Smooth muscle cell (in vitro differentiated cells): ENCODE results near the gene GPC1. TPM values are rescaled to one million over a fixed set of nuclear protein-coding genes. Genes with fewer than 3 reads are reported as not detected.

ENCODE experiments used
- DNase-seq: peaks from one replicate; lab custom pipeline; 2025; ENCODE audit not compliant: unreplicated experiment; lab: John Stamatoyannopoulos, UW
- H2AFZ ChIP-seq: fragments of 200-600 bp; sonication (generic); 2 replicates; pipeline ENCODE4 v1.6.0; 2016; ENCODE audit warnings: antibody characterized with exemption, low read depth, mild to moderate bottlenecking
- H3F3A ChIP-seq: fragments of 200-600 bp; sonication (generic); 2 replicates; pipeline ENCODE4 v1.6.0; 2017; ENCODE audit warnings: antibody characterized with exemption, low read depth
- H3K27ac ChIP-seq: fragments of 200-600 bp; sonication (generic); 2 replicates; pipeline ENCODE4 v1.5.1; 2016; ENCODE audit warnings: low read depth, mild to moderate bottlenecking
- H3K27me3 ChIP-seq: fragments of 200-600 bp; sonication (generic); 2 replicates; pipeline ENCODE4 v1.6.1; 2016; ENCODE audit warnings: low read depth, mild to moderate bottlenecking
- H3K36me3 ChIP-seq: fragments of 200-600 bp; sonication (generic); 2 replicates; pipeline ENCODE4 v1.5.1; 2016; ENCODE audit warnings: low read depth
- H3K4me1 ChIP-seq: fragments of 200-600 bp; sonication (generic); 2 replicates; pipeline ENCODE4 v1.5.1; 2016; ENCODE audit warnings: low read depth
- H3K4me2 ChIP-seq: fragments of 200-600 bp; sonication (generic); 2 replicates; pipeline ENCODE4 v1.6.0; 2016; ENCODE audit warnings: mild to moderate bottlenecking
- H3K4me3 ChIP-seq: fragments of 200-600 bp; sonication (generic); 2 replicates; pipeline ENCODE4 v1.5.1; 2016; ENCODE audit warnings: mild to moderate bottlenecking
- H3K79me2 ChIP-seq: fragments of 200-600 bp; sonication (generic); 2 replicates; pipeline ENCODE4 v1.6.0; 2016; ENCODE audit warnings: low read depth, mild to moderate bottlenecking
- H3K9ac ChIP-seq: fragments of 200-600 bp; sonication (generic); 2 replicates; pipeline ENCODE4 v1.6.0; 2016; ENCODE audit warnings: low read depth
- H3K9me3 ChIP-seq: fragments of 200-600 bp; sonication (generic); replicated peaks from 2 replicates; pipeline ENCODE4 v1.5.1; 2016; ENCODE audit warnings: low read depth
- H4K20me1 ChIP-seq: fragments of 200-600 bp; sonication (generic); 2 replicates; pipeline ENCODE4 v1.6.0; 2016; ENCODE audit warnings: low read depth
- WGBS: methylation state at CpG from one replicate; pipeline ENCODE4 v1.1.7; 2016; ENCODE audit warnings: low lambda C conversion rate; 5-methylcytosine and 5-hydroxymethylcytosine counted together
- polyA plus RNA-seq: library from polyadenylated mRNA; unstranded; fragments of >200 nt; fragmentation: Nextera tagmentation; extraction: Ambion mirVana; gene quantifications from 2 replicates; pipeline ENCODE4 v1.2.1, GENCODE V29; 2016
- total RNA-seq: library from RNA; depleted of rRNA; stranded (reverse); fragments of >200 nt; gene quantifications from 2 replicates; pipeline ENCODE4 v1.2.3, GENCODE V29; 2014
- TF ChIP-seq, protein P1 (sequence below): fragments of 200-600 bp; sonication (generic); IDR thresholded peaks from 2 replicates; pipeline ENCODE4 v1.5.1; 2017; ENCODE audit warnings: borderline replicate concordance, mild to moderate bottlenecking, antibody characterized with exemption; ENCODE audit not compliant: insufficient read depth, poor library complexity, severe bottlenecking

GPC1 gene
- total and polyA plus RNA-seq, 2 experiments from 2014 or later: 88.9 to 221 TPM

DNA sequence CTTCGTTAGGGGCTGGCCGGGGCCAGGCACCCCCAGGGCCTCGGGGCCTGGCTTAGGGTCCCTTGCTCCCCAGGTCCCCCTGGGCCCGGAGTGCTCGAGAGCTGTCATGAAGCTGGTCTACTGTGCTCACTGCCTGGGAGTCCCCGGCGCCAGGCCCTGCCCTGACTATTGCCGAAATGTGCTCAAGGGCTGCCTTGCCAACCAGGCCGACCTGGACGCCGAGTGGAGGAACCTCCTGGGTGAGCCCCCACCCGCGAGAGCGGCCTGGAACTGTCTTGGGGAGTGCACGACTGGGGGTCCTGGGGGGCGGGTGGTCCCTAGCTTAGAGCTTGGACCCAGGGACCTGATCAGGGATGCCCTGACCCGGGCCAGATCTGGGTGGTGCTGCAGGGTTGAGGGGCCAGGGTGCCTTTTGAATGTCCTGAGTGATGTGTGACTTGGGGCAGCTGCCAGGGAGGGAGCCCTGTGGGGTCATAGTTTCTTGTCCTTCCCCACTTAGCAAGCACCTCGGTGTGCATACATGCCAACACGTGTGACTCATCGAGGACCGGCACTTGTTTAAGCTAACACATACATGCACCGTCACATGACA is 27.9 kb downstream of the GPC1 start:
- no peak for DNase-seq
- Histone ChIP-seq H4K20me1 (peaks cover 48% of the 10 kb centered on the region), H3F3A (no peaks in the 10 kb centered on the region), H3K27ac (no peak overlapping the region), H3K4me1 (peaks cover 3% of the 10 kb centered on the region), H3K9ac (no peak overlapping the region), H2AFZ (no peak overlapping the region), H3K27me3 (no peaks in the 10 kb centered on the region), H3K79me2 (no peaks in the 10 kb centered on the region), H3K9me3 (no peaks in the 10 kb centered on the region), H3K4me3 (no peak overlapping the region), H3K4me2 (no peak overlapping the region), H3K36me3 (no peaks in the 10 kb centered on the region)
- TF ChIP-seq, protein P1, sequence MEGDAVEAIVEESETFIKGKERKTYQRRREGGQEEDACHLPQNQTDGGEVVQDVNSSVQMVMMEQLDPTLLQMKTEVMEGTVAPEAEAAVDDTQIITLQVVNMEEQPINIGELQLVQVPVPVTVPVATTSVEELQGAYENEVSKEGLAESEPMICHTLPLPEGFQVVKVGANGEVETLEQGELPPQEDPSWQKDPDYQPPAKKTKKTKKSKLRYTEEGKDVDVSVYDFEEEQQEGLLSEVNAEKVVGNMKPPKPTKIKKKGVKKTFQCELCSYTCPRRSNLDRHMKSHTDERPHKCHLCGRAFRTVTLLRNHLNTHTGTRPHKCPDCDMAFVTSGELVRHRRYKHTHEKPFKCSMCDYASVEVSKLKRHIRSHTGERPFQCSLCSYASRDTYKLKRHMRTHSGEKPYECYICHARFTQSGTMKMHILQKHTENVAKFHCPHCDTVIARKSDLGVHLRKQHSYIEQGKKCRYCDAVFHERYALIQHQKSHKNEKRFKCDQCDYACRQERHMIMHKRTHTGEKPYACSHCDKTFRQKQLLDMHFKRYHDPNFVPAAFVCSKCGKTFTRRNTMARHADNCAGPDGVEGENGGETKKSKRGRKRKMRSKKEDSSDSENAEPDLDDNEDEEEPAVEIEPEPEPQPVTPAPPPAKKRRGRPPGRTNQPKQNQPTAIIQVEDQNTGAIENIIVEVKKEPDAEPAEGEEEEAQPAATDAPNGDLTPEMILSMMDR: no peak
- WGBS: 98% methylated on average over 22 of the region's 22 CpGs

DNA sequence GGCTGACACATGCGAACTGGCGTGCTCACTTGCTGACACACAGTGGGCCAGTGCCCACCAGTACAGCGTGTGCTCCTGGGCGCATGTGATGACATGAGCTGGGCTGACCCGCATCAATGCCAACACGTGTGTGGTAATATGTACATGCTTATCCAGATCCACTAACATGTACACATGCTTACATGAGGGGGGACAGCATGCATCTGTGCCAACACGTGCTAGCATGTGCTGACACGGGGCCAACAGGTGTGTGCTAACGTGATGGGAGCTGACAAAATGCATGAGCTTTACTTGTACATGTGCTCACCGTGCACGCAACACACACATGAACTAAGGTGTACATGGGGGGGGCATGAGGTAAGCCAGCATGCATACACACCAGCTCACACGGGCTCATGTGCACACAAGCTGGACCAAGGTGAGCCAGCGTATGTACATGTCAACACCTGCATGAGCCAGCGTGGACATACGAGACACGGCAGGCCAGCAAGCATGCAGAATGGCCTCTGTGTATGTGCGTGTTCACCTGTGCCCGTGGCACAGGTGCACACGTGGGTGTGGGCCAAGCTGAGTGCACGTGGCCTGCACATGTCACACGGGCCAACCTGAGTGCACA is 28.5 kb downstream of the GPC1 start:
- TF ChIP-seq, protein P1: no peak
- no peaks in the 10 kb centered on the region for H3F3A ChIP-seq
- H3K36me3 ChIP-seq: no peaks in the 10 kb centered on the region

DNA sequence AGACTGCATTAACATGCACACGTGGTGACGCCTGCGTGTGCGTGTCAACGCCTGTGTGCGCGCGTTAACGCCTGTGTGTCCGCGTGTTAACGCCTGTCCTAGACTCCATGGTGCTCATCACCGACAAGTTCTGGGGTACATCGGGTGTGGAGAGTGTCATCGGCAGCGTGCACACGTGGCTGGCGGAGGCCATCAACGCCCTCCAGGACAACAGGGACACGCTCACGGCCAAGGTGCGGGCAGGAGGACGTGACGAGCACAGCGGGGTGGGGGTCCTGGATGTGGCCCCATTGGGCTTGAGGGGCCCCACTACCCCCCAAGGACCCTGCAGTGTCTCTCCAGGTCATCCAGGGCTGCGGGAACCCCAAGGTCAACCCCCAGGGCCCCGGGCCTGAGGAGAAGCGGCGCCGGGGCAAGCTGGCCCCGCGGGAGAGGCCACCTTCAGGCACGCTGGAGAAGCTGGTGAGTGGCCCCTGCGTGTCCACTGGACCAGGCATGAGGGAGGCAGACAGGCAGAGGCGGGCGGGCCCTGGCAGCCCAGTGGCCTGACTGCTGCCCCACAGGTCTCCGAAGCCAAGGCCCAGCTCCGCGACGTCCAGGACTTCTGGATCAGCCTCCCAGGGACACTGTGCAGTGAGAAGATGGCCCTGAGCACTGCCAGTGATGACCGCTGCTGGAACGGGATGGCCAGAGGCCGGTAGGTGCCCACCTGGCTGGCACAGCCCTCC is 29.2 kb downstream of the GPC1 start:
- TF ChIP-seq, protein P1: no peak
- H3K27me3 ChIP-seq: no peaks in the 10 kb centered on the region
- no peak overlapping the region for H3K27ac ChIP-seq
- H3K4me2 ChIP-seq: no peak overlapping the region
- no peak overlapping the region for H3K4me3 ChIP-seq
- H2AFZ ChIP-seq: no peak overlapping the region
- H3K79me2 ChIP-seq: no peaks in the 10 kb centered on the region
- no peaks in the 10 kb centered on the region for H3F3A ChIP-seq
- no peaks in the 10 kb centered on the region for H3K4me1 ChIP-seq
- WGBS: 98% methylated on average over 33 of the region's 43 CpGs
- no peak for DNase-seq
- H3K36me3 ChIP-seq: no peaks in the 10 kb centered on the region
- H3K9ac ChIP-seq: no peak overlapping the region
- no peaks in the 10 kb centered on the region for H3K9me3 ChIP-seq
- peaks cover 35% of the 10 kb centered on the region for H4K20me1 ChIP-seq

More for the DNA sequence above, 28.5 kb downstream of the GPC1 start:
- H3K4me3 ChIP-seq: no peak overlapping the region
- no peaks in the 10 kb centered on the region for H3K27me3 ChIP-seq
- DNase-seq: no peak
- no peak overlapping the region for H3K27ac ChIP-seq
- no peak overlapping the region for H2AFZ ChIP-seq
- no peaks in the 10 kb centered on the region for H3K9me3 ChIP-seq
- H3K9ac ChIP-seq: no peak overlapping the region
- H3K4me1 ChIP-seq: peaks cover 3% of the 10 kb centered on the region
- no peaks in the 10 kb centered on the region for H3K79me2 ChIP-seq
- WGBS: 96% methylated on average over 21 of the region's 21 CpGs
- H4K20me1 ChIP-seq: peaks cover 42% of the 10 kb centered on the region
- no peak overlapping the region for H3K4me2 ChIP-seq
